ENCODE results near the gene MAGOH.

DNA sequence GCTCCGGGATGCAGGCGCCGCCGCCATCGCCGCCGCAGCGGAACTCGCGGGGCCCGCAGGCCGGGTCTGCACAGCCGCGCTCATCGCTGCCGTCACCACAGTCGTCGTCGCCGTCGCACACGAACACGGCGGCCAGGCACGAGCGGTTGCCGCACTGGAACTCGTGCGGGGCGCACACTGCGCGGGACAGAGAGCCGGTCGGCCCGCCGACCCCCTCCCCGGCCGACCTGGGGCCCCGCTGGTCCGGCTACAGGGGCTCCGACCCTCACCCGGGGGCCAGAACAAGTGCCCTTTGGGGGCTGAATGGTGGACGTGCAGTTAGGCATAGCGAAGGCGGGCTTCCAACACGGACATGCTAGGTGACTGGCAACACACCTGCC, 38.6 kb upstream of the MAGOH start:
- TF ChIP-seq, protein P1, sequence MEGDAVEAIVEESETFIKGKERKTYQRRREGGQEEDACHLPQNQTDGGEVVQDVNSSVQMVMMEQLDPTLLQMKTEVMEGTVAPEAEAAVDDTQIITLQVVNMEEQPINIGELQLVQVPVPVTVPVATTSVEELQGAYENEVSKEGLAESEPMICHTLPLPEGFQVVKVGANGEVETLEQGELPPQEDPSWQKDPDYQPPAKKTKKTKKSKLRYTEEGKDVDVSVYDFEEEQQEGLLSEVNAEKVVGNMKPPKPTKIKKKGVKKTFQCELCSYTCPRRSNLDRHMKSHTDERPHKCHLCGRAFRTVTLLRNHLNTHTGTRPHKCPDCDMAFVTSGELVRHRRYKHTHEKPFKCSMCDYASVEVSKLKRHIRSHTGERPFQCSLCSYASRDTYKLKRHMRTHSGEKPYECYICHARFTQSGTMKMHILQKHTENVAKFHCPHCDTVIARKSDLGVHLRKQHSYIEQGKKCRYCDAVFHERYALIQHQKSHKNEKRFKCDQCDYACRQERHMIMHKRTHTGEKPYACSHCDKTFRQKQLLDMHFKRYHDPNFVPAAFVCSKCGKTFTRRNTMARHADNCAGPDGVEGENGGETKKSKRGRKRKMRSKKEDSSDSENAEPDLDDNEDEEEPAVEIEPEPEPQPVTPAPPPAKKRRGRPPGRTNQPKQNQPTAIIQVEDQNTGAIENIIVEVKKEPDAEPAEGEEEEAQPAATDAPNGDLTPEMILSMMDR (IDR thresholded peaks at IDR 0.05): no peak
- no peak for TF ChIP-seq EZH2phosphoT487 (IDR thresholded peaks at IDR 0.05; ENCODE audit: borderline replicate concordance, low read depth)
- TF ChIP-seq YY1 (IDR thresholded peaks at IDR 0.05; ENCODE audit: low read depth): no peak
- TF ChIP-seq POLR2AphosphoS5 (IDR thresholded peaks at IDR 0.05; ENCODE audit: low read depth, low read length): no peak
- TF ChIP-seq TCF12 (IDR thresholded peaks at IDR 0.05): no peak
- TF ChIP-seq FOXM1 (IDR thresholded peaks at IDR 0.05; ENCODE audit: low read depth): no peak
- TF ChIP-seq, protein P2, sequence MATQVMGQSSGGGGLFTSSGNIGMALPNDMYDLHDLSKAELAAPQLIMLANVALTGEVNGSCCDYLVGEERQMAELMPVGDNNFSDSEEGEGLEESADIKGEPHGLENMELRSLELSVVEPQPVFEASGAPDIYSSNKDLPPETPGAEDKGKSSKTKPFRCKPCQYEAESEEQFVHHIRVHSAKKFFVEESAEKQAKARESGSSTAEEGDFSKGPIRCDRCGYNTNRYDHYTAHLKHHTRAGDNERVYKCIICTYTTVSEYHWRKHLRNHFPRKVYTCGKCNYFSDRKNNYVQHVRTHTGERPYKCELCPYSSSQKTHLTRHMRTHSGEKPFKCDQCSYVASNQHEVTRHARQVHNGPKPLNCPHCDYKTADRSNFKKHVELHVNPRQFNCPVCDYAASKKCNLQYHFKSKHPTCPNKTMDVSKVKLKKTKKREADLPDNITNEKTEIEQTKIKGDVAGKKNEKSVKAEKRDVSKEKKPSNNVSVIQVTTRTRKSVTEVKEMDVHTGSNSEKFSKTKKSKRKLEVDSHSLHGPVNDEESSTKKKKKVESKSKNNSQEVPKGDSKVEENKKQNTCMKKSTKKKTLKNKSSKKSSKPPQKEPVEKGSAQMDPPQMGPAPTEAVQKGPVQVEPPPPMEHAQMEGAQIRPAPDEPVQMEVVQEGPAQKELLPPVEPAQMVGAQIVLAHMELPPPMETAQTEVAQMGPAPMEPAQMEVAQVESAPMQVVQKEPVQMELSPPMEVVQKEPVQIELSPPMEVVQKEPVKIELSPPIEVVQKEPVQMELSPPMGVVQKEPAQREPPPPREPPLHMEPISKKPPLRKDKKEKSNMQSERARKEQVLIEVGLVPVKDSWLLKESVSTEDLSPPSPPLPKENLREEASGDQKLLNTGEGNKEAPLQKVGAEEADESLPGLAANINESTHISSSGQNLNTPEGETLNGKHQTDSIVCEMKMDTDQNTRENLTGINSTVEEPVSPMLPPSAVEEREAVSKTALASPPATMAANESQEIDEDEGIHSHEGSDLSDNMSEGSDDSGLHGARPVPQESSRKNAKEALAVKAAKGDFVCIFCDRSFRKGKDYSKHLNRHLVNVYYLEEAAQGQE (IDR thresholded peaks at IDR 0.05; ENCODE audit: low read depth, low read length): no peak
- TF ChIP-seq RAD21 (IDR thresholded peaks at IDR 0.05; ENCODE audit: low read length): no peak
- no peak for TF ChIP-seq MXI1 (IDR thresholded peaks at IDR 0.05; ENCODE audit: low read depth, low read length)
- TF ChIP-seq TAF1 (IDR thresholded peaks at IDR 0.05; ENCODE audit: borderline replicate concordance, low read depth, low read length): no peak
- TF ChIP-seq, protein P3, sequence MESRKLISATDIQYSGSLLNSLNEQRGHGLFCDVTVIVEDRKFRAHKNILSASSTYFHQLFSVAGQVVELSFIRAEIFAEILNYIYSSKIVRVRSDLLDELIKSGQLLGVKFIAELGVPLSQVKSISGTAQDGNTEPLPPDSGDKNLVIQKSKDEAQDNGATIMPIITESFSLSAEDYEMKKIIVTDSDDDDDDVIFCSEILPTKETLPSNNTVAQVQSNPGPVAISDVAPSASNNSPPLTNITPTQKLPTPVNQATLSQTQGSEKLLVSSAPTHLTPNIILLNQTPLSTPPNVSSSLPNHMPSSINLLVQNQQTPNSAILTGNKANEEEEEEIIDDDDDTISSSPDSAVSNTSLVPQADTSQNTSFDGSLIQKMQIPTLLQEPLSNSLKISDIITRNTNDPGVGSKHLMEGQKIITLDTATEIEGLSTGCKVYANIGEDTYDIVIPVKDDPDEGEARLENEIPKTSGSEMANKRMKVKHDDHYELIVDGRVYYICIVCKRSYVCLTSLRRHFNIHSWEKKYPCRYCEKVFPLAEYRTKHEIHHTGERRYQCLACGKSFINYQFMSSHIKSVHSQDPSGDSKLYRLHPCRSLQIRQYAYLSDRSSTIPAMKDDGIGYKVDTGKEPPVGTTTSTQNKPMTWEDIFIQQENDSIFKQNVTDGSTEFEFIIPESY (IDR thresholded peaks at IDR 0.05; ENCODE audit: borderline replicate concordance, low read depth): no peak
- TF ChIP-seq, protein P4, sequence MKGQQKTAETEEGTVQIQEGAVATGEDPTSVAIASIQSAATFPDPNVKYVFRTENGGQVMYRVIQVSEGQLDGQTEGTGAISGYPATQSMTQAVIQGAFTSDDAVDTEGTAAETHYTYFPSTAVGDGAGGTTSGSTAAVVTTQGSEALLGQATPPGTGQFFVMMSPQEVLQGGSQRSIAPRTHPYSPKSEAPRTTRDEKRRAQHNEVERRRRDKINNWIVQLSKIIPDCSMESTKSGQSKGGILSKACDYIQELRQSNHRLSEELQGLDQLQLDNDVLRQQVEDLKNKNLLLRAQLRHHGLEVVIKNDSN (IDR thresholded peaks at IDR 0.05; ENCODE audit: borderline replicate concordance, low read depth): no peak
- TF ChIP-seq EP300 (IDR thresholded peaks at IDR 0.05; ENCODE audit: borderline replicate concordance in 1 of 2, low read depth in 1 of 2, low read length in 1 of 2): no peak
- TF ChIP-seq RCOR1 (IDR thresholded peaks at IDR 0.05; ENCODE audit: low read length): no peak
